GM10266 (cell line): ENCODE data around the gene RAP1GAP2.

Experiments
- DNase-seq: peaks from one replicate; pipeline ENCODE4 v3.0.0; 2012; ENCODE audit errors: extremely low spot score
- CTCF ChIP-seq: IDR thresholded peaks from 2 replicates; pipeline ENCODE4 v1.5.1; 2012; ENCODE audit warnings: mild to moderate bottlenecking, low read depth; ENCODE audit not compliant: control insufficient read depth, insufficient read depth; ENCODE audit errors: missing control alignments

The RAP1GAP2 gene

GRCh38 chr17:2874189-2874686 is 78.0 kb downstream of the RAP1GAP2 start:
- no peak for DNase-seq
- no peak for TF ChIP-seq CTCF

DNA sequence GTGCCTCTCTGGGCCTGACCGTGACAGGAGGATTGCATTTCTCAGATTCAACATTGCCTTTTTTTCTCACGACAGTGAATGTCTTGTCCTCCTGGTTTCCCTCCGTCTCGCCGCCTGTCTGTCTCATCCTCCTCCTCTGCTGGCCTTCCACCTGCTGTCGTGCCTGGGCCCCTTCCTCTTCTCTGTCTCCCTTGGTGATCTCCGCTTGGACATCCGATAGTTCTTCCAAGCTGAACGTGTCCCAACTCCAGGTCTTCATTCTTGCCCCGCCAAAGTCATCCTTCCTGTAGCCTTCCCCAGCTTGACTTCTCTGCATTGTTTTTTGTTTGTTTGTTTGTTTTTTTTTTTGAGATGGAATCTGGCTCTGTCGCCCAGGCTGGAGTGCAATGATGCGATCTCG is 79.4 kb downstream of the RAP1GAP2 start:
- DNase-seq: no peak
- no peak for TF ChIP-seq CTCF

- TF ChIP-seq CTCF: no peak
- DNase-seq: no peak
These were observed 80.2 kb downstream of the RAP1GAP2 start for GRCh38 chr17:2876467-2876866.

GRCh38 chr17:2878751-2879254 is 82.6 kb downstream of the RAP1GAP2 start:
- DNase-seq: no peak
- no peak for TF ChIP-seq CTCF

- no peak for TF ChIP-seq CTCF
- no peak for DNase-seq
These were observed 83.8 kb downstream of the RAP1GAP2 start for GRCh38 chr17:2880050-2880449.

DNA sequence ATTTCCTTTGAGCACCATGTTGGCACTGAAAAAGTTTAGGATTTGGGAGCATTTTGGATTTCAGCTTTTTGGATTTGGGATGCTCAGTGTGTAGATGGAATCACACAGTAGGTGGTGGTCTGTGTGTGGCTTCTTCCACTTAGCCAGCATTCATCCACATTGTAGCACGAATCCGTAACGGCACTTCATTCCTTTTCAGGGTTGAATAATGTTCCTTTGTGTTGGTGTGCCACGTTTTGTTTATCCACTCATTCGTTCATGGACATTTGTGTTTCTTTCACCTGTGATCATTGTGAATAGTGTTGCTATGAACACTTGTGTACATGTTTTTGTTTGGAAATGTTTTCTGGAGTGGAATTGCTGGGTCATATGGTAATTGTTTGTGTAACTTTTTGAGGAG is 85.1 kb downstream of the RAP1GAP2 start:
- TF ChIP-seq CTCF: no peak
- DNase-seq: no peak

- no peak for DNase-seq
- TF ChIP-seq CTCF: no peak
These were observed 87.4 kb downstream of the RAP1GAP2 start for GRCh38 chr17:2883544-2884213.
